K562 (cell line): ENCODE results near the gene KCNG4. TPM values are rescaled to one million over a fixed set of nuclear protein-coding genes. Genes with fewer than 3 reads are reported as not detected.

Experiments used
- ATF6 ChIP-seq: sonication (generic); formaldehyde crosslinking; IDR thresholded peaks from 2 replicates; pipeline ENCODE4 v1.4.0; 2020; ENCODE audit warnings: mild to moderate bottlenecking, missing genetic modification reagents
- CBX1 ChIP-seq: sonication (generic); IDR thresholded peaks from 2 replicates; pipeline ENCODE4 v1.6.1; 2016; ENCODE audit warnings: antibody characterized with exemption, low read depth, mild to moderate bottlenecking
- CTCF ChIP-seq, 3 experiments: IDR thresholded peaks in 2 of 3; conservative IDR thresholded peaks in 1 of 3; 2 replicates each; pipeline ENCODE4 v1.5.1; 2011 to 2012; ENCODE audit warnings: low read length in 3 of 3, mild to moderate bottlenecking in 3 of 3, control low read depth in 2 of 3, improper control_type of control experiment in 1 of 3, inconsistent platforms in 1 of 3, low read depth in 1 of 3, mixed read lengths in 1 of 3, moderate library complexity in 1 of 3; ENCODE audit not compliant: insufficient read depth in 2 of 3
- CXXC5 ChIP-seq: fragments of 250-450 bp; sonication (Bioruptor Pico); IDR thresholded peaks from 2 replicates; pipeline ENCODE4 v1.8.0; 2022; ENCODE audit warnings: inconsistent platforms, mild to moderate bottlenecking, moderate library complexity
- ELF4 ChIP-seq: fragments of 450-650 bp; formaldehyde crosslinking; IDR thresholded peaks from 2 replicates; pipeline ENCODE4 v1.4.0; 2022; ENCODE audit warnings: missing genetic modification characterization
- MLLT1 ChIP-seq, 2 experiments: fragments of 450-650 bp; IDR thresholded peaks; 2 replicates each; pipeline ENCODE4 v1.6.1; 2016
- PCBP1 ChIP-seq: fragments of 200-400 bp; formaldehyde crosslinking; IDR thresholded peaks from 2 replicates; pipeline ENCODE4 v1.6.1; 2018; ENCODE audit warnings: mild to moderate bottlenecking, low read depth, low read length; ENCODE audit not compliant: poor library complexity, severe bottlenecking
- POLR2AphosphoS5 ChIP-seq: IDR thresholded peaks from 2 replicates; pipeline ENCODE4 v1.6.1; 2011; ENCODE audit warnings: mild to moderate bottlenecking, low read depth, low read length, moderate library complexity; ENCODE audit not compliant: control insufficient read depth, insufficient read depth
- RCOR1 ChIP-seq, 2 experiments: IDR thresholded peaks; 2 replicates each; pipeline ENCODE4 v1.6.1; 2012; ENCODE audit warnings: low read depth in 2 of 2, low read length in 2 of 2, borderline replicate concordance in 1 of 2, improper control_type of control experiment in 1 of 2
- RFX5 ChIP-seq: IDR thresholded peaks from 2 replicates; pipeline ENCODE4 v1.6.1; 2011; ENCODE audit warnings: low read depth, mild to moderate bottlenecking, improper control_type of control experiment, low read length
- SIN3A ChIP-seq, 2 experiments: fragments of 150-350 bp in 1 of 2; IDR thresholded peaks; 2 replicates each; pipeline ENCODE4 v1.6.1; 2011 to 2016; ENCODE audit warnings: borderline replicate concordance in 2 of 2, low read depth in 2 of 2, low read length in 2 of 2, mild to moderate bottlenecking in 2 of 2, moderate library complexity in 2 of 2; ENCODE audit not compliant: control insufficient read depth in 1 of 2
- SPI1 ChIP-seq: IDR thresholded peaks from 2 replicates; pipeline ENCODE4 v1.6.1; 2011; ENCODE audit warnings: low read depth, low read length, control low read depth, borderline replicate concordance
- TRIM25 ChIP-seq: fragments of 450-650 bp; IDR thresholded peaks from 2 replicates; pipeline ENCODE4 v1.7.0; 2016; ENCODE audit warnings: borderline replicate concordance
- ZBTB2 ChIP-seq: fragments of 450-650 bp; IDR thresholded peaks from 2 replicates; pipeline ENCODE4 v1.6.1; 2016; ENCODE audit warnings: antibody characterized with exemption
- ZNF384 ChIP-seq: IDR thresholded peaks from 2 replicates; pipeline ENCODE4 v1.6.1; 2012; ENCODE audit warnings: low read depth, low read length, improper control_type of control experiment
- ZNF511 ChIP-seq: sonication (generic); formaldehyde crosslinking; IDR thresholded peaks from 2 replicates; pipeline ENCODE4 v1.8.0; 2022; ENCODE audit warnings: mild to moderate bottlenecking, missing genetic modification reagents
- polyA plus RNA-seq, 8 experiments: library from polyadenylated mRNA; depleted of rRNA in 4 of 8; stranded (reverse) in 5 of 8; unstranded in 3 of 8; fragments of >200 nt; fragmentation: Nextera tagmentation in 2 of 8; fragmentation: Illumina TruSeq in 1 of 8; extraction: Ambion mirVana in 2 of 8; extraction: Trizol in 1 of 8; gene quantifications; 2 replicates each; pipeline versions ENCODE4 v1.2.1 to v1.2.3, GENCODE V29; 2011 to 2014; ENCODE audit warnings: inconsistent platforms in 1 of 8, missing spikeins in 1 of 8
- total RNA-seq, 7 experiments: library from RNA; depleted of rRNA in 6 of 7; stranded (reverse); fragments of >200 nt in 6 of 7; fragmentation: Illumina TruSeq in 2 of 7; extraction: Trizol in 2 of 7; gene quantifications; 2 replicates each; pipeline versions ENCODE4 v1.2.1 to v1.2.3, GENCODE V29; 2011 to 2021; ENCODE audit warnings: low replicate concordance in 1 of 7

KCNG4 gene
- total and polyA plus RNA-seq, 9 of the 15 experiments (the other 6 are each of a cell fraction or from before 2014, with no cell fraction given), result not detected

- TF ChIP-seq MLLT1 (IDR thresholded peaks at IDR 0.05) (0 out of 4 replicates have a peak, but pooled peaks of 1 of the 2 experiments have one; percentile 28), POLR2AphosphoS5 (peak; percentile 76), RCOR1 (IDR thresholded peaks at IDR 0.05; ENCODE audit: borderline replicate concordance in 1 of 2, low read depth in 2 of 2, low read length in 2 of 2) (peak; percentile 54 to 72; a peak in 3 of 4 replicates), TRIM25 (no peak), PCBP1 (peak; percentile 57), SPI1 (peak; percentile 69), CTCF (IDR thresholded peaks at IDR 0.05 in 2 of 3, conservative IDR thresholded peaks at IDR 0.05 in 1 of 3; ENCODE audit: insufficient read depth in 2 of 3, low read depth in 1 of 3, low read length in 3 of 3) (peak; percentile 98 to 99 (median 99)), CXXC5 (CRISPR knock-in tag) (peak; percentile 91), SIN3A (IDR thresholded peaks at IDR 0.05; ENCODE audit: borderline replicate concordance in 2 of 2, control insufficient read depth in 1 of 2, low read depth in 2 of 2, low read length in 2 of 2) (peak; percentile 58 to 71; a peak in 2 of 4 replicates), ZNF511 (CRISPR knock-in tag) (0 out of 2 replicates have a peak, but pooled peaks have one; percentile 39), RFX5 (no peak; the same call in 1 of the 2 replicates), ZBTB2 (peak; percentile 13; the same call in 1 of the 2 replicates), ATF6 (CRISPR knock-in tag) (0 out of 2 replicates have a peak, but pooled peaks have one; percentile 86), CBX1 (peak; percentile 88), ELF4 (CRISPR knock-in tag) (peak; percentile 84), ZNF384 (0 out of 2 replicates have a peak, but pooled peaks have one; percentile 2)
These were observed 53.0 kb downstream of the KCNG4 start, which contains the start of gene TAF1C (continued) for GRCh38 chr16:84186685-84187437.
